GM18520 (cell line): ENCODE results near the gene ETV5.
A peak's percentile ranks its signal among the peaks of the same experiment; 100 is the strongest.

Experiments
- ATAC-seq: cut with Tn5 transposase; IDR thresholded peaks from one replicate; pipeline ENCODE4 v1.9.1; 2021; ENCODE audit not compliant: unreplicated experiment

Gene ETV5

DNA sequence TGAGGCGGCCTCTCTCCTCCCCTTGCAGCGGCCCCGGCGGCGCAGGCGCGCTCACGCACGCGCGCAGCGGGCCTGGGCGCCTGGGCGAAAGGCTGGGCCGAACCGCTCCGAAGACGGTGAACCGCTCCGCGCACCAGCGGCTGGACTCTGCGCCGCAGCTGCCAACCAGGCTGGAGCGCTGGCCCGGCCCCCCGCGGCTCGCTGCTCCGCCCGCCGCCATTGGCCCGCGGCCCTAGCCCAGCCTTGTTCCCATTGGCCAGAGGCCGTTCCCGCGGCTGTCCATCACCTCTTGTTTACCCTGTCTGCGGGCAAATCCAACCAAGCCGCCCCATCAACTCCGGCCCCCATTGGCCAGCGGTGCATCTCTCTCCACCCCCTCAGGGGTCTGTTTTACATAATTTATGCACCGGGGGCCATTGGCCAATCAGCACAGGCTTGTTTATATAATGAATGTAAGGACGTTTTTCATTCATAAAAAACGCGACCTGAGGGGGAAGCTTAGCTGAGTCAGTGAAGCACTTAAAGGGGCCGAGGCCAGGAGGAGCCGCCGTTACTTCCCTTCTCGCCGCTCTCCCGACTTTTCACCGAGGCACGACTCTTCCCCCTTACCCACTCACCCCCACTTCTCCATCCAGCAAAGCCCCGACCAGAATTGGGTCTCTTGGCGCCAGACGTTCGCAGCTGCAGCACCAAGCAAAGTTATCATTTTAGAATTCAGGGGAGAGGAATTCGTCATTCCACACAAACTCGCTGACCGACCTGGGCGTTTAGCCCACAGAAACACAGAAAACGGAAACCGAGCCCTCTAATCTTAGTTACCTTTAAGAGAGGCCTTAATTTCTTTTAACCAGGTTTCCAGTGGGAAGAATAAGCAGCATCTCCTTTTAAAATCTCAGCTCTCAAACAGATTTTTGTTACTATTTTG lies at the start of gene ETV5:
ETV5 (minus strand) TSS at position 149 of the 925 bp plus-strand sequence. CDS start 3,221 bp downstream, outside the sequence.
- peak; percentile 96 for ATAC-seq

DNA sequence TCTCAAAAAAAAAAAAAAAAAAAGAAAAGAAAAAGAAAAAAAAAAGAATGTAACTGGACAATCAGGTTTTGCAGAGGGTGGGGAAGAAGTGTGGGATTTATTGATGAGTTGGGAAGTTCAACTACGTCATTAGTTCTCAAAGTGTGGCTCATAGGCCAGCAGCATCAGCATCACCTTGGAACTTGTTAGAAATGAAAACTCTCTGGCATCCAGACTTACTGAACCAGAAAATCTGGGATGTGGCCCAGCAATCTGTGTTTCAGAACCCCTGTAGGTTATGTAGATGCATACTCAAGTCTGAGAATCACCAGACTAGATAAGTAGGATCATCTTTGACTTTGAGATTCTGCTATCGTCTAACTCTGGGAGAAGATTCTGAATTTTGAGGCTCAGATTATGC lies 45.8 kb upstream of the ETV5 start:
- no peak for ATAC-seq

DNA sequence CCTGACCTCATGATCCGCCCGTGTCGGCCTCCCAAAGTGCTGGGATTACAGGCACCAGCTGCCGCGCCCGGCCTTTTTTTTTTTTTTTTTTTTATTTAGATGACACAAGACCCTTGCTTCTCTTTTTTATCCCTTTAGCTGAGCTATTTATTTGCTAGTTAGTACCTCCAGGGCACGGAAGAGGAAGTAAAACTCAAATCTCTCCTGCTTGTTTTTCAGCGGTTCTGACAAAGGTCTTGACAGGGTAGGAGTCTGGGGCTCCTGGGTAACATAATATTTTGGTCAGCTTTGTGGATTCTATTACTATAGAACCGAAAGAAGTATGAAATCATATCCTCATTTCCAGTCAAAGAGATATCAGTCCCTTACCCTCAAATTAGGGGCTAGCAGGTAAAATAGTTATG lies 44.0 kb upstream of the ETV5 start:
- ATAC-seq = peak; percentile 74

DNA sequence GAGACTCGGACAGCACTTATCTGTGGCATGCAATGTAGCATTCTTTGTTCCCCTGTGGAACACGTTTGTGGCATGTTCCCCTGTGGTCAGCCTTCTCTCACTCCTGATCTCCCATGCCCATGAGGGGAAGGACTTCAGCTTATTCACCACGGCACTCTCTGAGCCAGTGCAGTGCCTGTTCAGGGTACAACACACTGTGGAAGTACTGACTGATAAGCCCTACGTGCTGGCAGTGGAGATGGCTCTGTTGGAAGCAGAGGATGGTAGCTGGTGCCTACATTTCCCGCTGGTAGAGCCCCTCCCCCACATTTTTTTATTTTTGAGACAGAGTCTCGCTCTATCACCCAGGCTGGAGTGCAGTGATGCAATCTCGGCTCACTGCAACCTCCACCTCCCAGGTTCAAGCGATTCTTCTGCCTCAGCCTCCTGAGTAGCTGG lies 43.5 kb upstream of the ETV5 start:
- ATAC-seq = no peak

DNA sequence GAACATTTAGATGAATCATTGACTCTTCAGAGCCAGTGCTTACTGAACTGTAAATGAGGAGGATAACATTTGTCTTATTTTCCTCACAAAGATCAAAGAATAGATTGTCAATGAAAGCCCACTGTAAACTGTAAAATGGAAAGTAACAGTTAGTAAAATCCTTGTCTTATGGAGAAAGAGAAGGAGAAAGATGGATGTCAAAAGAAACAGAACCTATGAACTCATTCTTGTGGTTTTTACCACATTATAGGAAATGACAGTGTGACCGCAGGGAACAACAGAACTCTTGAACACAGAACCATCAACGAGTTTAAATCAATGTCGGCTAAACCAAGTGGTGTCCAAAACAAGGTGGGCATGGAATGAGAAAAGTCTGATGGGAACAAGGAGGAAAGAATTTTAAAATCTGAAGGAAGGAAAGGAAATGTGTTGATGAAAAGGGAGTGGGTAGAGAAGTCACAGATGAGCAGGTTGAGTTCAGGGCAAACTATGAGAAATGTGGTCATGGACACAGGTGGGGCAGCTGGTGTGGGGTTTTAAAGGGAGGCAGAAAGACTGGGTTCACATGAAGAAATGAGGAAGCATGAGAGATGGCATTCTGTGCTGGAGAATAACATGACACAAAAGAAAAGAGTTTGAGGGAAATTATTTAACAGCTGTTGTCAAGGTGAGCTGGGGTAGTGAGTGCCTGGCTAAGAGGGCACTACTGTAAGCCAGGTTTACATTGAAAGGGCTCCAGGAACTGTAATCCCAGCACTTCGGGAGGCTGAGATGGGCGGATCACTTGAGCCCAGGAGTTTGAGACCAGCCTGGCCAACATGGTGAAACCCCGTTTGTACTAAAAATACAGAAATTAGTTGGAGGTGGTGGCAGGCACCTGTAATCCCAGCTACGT lies 42.4 kb upstream of the ETV5 start:
- no peak for ATAC-seq

DNA sequence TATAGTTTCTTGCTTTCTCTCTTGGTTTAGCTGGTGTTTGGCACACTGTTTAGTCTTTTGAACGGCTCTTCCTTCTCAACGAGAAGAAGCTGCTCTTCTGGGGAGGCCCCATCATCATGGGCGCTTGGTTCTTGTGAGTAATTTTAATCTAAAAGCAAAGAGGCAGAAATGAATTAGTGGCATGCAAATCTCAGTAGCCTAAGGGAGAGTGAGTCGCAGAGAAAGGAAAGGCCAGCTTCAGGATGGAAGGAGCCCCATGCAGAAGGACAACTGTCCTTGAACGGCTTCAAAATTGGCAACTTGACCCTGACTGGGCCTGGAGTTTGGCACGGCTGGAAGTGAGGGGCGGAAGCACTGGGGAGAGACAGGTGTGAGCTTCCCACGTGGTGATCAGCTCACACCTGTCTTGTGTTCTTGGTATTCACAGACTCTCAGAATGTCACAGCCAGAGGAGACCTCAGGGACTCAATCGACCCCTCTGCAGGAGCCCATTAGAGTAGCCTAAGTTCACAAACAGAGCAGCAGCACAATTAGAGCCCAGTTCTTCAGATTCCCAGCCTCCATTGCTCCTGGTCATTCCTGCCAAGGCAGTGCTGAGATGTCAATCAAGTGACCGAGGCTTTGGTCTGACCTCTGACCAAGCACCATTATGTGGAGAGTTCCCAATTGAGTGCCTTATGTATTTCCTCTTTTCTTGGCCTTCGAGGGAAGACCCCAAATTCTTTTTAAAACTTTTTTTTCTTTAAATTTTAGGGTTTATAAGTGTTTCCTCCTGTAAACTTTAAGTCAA lies 41.3 kb upstream of the ETV5 start:
- no peak for ATAC-seq

DNA sequence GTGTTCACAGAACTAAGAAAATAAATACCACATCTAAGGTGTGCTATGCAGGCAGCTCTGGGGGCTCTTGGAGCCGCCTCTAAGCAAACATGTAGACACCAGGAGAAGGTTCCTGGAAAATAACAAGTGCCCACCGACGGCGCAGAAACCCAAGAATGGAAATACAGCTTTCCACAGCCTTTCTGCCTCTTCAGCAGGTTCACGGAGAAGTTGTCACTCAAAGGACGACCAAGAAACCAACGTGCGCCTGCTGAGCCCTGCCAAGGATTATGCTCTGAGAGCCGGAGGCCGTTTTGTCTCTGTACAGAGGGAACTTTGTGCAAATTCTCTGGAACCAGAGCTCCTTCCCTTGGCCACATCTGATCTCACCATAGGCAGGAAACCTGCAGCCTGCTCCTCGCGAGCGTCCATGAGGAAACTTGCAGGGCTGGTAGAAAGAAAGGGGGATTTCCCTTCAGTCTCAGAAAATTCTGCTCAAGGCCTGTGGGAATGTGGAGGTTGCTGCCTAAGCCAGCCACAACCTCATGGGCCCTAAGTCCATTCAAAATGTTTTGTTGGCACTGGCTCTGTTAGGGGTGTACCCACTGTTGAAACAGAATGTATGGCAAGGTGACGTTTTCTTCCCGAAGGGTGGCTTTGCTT lies 40.6 kb upstream of the ETV5 start:
- no peak for ATAC-seq

DNA sequence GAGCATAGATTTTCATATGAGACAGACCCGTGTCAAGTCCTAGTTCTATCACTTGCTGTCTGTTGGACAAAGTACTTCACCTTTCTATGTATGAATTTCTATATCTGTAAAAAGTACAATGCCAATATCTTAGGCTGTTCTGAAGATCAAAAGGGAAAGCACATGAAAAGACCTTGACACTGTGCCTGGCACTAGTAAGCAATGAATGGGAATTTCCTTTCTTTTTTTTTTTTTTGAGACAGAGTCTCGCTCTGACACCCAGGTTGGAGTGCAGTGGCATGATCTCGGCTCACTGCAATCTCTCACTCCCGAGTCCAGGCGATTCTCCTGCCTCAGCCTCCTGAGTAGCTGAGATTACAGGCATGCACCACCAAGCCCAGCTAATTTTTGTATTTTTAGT lies 35.4 kb upstream of the ETV5 start:
- no peak for ATAC-seq

DNA sequence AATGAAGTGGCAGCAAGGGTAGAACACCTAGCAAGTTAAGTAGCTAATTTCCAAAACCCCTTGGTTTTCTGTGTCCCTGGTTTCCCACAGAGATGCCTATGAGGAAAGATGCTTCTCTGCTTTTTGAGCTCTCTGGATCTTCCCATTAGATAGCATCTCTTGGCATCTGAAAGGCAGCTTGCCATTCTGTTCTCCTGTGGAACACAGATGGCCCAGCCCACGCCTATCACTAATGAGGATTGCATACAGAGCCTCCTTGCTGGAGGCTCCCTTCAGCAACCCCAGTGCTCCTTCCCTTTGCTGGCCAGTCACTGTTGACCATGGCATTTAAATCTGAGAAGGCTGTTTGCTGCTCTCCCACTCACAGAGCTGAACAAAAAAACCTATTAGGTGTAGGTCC lies 34.4 kb upstream of the ETV5 start:
- ATAC-seq = no peak

DNA sequence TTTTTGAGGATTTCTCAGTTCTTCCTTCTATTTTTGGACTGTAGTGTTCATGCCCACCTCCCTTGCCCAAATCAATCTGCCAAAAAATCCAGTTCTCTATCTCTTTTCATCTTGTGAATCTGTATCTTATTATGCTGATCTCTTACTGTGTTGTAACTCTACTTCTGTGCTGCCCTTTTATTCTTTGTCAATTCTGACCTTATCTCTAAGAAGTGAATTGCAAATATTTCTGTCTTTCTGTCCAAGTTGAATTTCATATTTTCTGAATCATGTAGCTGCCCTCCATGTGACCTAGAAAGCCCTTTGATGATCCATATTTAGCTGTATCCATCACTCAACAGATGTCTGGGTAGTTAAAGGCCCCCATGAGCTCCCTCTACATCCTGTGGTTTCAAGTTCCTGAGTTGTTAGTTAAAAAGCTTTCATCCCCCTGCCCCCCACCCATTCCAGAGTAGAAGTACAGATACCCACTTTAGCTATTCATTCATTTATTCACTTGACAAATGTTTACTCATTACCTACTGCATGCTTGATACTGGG lies 33.6 kb upstream of the ETV5 start:
- ATAC-seq = no peak

DNA sequence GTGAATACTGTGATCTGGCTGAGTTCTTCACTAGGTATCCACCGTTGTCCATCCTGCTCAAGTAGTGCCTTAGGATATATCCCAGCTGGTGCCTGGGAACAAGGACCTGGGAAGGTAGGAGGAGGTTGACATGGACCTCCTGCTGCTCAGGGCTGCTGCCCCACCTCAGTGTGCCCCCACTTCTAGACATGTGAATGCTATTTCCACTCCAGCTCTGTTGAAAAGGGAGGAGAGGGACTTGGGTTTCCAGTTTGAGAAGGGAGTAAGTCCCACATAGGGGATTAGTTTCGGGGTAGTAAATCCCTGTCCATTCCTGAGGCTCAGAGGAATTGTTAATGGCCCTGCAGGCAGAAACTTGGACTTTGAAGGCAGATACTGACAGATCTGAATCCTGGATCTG lies 32.9 kb upstream of the ETV5 start:
- no peak for ATAC-seq

DNA sequence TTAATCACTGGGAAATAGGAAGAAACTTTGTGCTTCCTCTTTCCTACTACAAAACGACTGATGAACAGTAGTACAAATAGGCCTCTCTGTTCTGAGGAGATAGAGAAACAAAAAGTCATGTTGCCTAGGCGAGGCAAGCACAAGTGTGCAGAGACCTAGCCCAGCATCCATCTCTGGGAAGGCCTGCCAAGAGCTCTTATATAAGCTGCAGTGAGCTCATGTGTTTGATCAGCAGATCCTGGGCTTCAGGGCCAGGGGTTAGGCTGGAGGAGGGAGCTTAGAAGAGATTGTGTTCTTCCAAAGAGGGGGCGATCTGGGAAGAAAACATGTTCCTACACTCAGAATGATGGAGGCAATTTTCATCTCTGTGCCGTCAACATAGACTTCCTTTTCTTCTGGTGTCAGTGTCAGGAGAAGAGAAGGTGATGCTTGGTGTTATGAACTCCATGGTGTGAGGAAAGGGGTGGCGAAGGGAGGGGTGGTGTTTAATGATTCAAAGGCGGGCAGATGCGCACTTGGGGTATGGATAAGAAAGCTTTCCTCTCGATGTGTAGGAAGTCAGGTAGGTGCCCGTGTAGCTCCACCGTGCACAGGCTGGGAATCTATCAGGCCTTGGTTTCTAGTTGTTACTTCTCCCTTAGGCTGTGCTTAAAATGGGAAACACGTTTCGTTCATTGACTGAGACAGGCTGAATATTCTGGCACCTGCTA lies 29.5 kb upstream of the ETV5 start:
- ATAC-seq = no peak

DNA sequence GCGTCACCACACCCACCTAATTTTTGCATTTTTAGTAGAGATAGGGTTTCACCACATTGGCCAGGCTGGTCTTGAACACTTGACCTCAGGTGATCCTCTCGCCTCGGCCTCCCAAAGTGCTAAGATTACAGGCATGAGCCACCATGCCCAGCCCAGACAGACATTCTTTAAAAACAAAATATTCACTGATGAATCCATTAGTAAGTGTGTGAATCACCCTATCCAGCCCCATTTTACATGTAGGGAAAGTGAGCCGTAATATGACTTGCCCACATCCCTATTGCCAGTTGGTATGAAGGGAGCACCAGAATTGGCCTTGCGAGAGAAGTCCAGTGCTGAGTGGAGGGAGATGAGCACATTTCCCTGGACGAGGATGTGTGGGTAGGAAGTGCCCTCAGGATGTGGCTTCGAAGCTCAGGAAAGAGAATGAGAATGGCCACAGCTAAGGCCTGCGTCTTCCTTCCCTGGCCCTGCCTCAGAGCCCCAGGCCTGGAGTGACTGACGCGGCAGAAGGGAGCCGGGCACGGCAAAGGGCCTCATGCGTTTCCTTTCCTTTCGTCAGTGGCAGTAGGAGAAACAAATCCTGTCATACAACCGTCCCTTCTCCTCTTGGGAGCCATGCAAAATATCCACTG lies 28.3 kb upstream of the ETV5 start:
- no peak for ATAC-seq

DNA sequence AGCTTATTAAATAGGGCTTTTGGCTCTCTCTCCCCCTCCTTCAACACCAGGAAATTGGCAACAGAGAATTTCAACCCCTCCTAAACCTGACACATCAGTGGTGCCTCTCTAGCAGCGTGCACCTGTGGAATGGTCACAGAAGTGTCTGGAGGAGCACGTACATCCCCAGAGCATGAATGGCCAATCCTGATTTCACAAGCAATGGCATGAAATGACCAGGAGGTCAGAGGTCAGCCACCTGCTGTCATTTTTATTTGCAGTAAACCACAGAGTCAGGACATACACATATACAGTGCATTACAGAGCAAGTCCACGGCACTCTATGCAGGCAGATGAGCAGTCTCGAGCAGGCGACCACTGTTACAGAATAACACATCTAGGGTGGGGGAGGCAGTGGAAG lies 25.1 kb upstream of the ETV5 start:
- ATAC-seq = no peak

DNA sequence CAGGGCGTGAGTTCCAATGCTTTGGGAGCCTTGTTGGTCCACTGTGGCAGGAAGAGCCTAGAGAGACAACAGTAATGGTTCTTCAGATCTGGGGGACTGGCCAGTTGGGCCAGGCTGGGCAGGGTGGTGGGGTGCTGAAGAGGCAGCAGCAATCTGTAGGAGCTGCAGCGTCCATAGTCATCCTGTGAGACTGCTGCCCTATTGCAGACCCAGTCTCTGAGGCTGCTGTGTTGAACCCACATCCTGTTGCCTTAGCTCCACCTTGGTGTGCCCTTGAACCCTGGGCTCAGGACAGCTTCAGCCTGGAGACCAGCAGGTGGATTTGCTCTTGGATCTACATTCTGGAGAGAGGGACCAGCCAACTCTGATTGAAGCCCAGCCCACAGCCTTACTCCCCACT lies 23.6 kb upstream of the ETV5 start:
- no peak for ATAC-seq

DNA sequence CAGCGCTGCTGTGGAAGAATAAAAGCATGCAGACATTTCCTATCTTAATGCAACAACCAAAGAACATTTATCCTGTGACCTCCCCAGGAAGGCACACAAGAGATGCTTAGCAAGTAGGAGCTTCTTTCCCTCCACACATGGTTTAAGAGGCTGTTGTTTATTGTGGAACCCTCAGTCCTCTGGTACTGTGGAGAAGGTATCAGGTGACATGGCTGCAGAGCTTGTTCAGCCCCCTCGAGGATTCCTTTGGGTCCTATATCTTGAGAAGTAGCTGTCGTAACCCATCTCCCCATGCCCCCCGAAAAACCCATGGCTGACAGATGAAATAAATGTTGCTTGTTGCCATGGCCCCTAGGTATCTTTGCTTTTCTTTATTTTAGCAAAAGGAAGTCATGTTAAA lies 20.3 kb upstream of the ETV5 start:
- ATAC-seq = no peak

DNA sequence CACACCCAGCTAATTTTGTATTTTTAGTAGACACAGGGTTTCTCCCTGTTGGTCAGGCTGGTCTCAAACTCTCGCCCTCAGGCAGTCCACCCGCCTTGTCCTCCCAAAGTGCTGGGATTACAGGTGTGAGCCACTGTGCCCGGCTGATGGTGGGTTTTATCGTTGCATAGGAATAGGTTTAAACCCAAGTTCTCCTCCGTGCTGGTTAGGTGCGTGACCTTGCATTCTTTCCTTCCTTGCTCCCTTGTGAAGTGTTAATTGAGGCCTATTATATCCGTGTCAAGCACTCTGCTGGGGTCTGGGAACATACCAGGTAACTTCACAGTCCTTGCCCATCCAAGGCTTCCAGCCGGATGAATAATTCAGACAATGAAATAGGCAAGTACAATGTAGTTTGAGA lies 19.3 kb upstream of the ETV5 start:
- no peak for ATAC-seq

DNA sequence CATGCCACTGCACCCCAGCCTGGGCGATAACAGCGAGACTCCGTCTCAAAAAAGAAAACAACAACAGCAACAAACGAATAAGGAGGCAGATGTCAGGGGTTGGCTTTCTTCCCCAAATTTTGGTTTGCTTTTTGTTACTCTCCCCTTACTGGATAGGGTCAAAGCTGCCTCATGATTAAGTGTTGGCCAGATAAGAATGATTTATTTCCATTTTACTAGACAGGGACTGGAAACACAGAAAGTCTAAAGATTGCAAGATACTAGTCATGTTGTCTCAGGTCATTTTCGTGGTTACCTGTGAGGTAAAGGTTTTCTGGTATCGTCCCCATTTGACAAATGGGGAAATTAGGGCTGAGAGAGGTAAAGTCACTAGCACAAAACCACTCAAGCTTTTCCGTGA lies 18.6 kb upstream of the ETV5 start:
- no peak for ATAC-seq

DNA sequence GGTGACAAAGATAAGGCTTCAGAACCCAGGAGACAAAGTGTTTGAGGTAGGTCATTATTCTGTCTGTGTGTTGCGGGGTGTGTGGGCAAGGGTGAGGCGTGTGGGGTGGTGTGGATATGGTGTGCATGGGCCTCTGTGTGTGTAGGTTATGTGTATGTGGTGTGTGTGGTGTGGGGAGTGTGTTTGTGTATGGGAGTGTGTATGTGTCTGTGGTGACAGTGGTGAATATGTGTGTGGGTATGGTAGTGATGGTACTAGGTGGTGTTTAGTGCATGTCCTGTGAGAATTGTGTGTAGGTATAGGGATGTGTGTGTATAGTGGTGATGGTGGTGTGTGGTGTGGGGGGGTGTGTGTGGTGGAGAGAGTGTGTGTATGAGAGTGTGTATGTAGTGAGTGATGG lies 16.2 kb upstream of the ETV5 start:
- ATAC-seq = no peak
